ENCODE measurements around the gene ADRM1.

The ADRM1 gene

GRCh38 chr20:62276439-62276838, 26.4 kb upstream of the ADRM1 start:
- H3K4me3 ChIP-seq (replicated peaks; ENCODE audit: low read depth, low read length): no peak overlapping the region
- no peak for DNase-seq (ENCODE audit: low read depth)
- TF ChIP-seq CTCF (IDR thresholded peaks at IDR 0.05; ENCODE audit: low read length, missing control alignments): no peak

- no peak for TF ChIP-seq CTCF (IDR thresholded peaks at IDR 0.05; ENCODE audit: low read length, missing control alignments)
- no peak for DNase-seq (ENCODE audit: low read depth)
- H3K4me3 ChIP-seq (replicated peaks; ENCODE audit: low read depth, low read length): no peak overlapping the region
Observed at GRCh38 chr20:62277253-62277652, 25.5 kb upstream of the ADRM1 start.

- DNase-seq (ENCODE audit: low read depth): no peak
- H3K4me3 ChIP-seq (replicated peaks; ENCODE audit: low read depth, low read length): no peak overlapping the region
- no peak for TF ChIP-seq CTCF (IDR thresholded peaks at IDR 0.05; ENCODE audit: low read length, missing control alignments)
Observed at GRCh38 chr20:62280303-62280702, 22.5 kb upstream of the ADRM1 start.

- TF ChIP-seq CTCF (IDR thresholded peaks at IDR 0.05; ENCODE audit: low read length, missing control alignments): no peak
- no peak overlapping the region for H3K4me3 ChIP-seq (replicated peaks; ENCODE audit: low read depth, low read length)
- no peak for DNase-seq (ENCODE audit: low read depth)
Observed at GRCh38 chr20:62281161-62281933, 21.4 kb upstream of the ADRM1 start.

- H3K4me3 ChIP-seq (replicated peaks; ENCODE audit: low read depth, low read length): no peak overlapping the region
- DNase-seq (ENCODE audit: low read depth): no peak
- no peak for TF ChIP-seq CTCF (IDR thresholded peaks at IDR 0.05; ENCODE audit: low read length, missing control alignments)
Observed at GRCh38 chr20:62282103-62282502, 20.7 kb upstream of the ADRM1 start.

- DNase-seq (ENCODE audit: low read depth): no peak
- no peak overlapping the region for H3K4me3 ChIP-seq (replicated peaks; ENCODE audit: low read depth, low read length)
- TF ChIP-seq CTCF (IDR thresholded peaks at IDR 0.05; ENCODE audit: low read length, missing control alignments): no peak
Observed at GRCh38 chr20:62282877-62283503, 19.8 kb upstream of the ADRM1 start.
